ENCODE data around the gene AKAP12. TPM values are rescaled to one million over a fixed set of nuclear protein-coding genes. Genes with fewer than 3 reads are reported as not detected.

The AKAP12 gene
- total and polyA plus RNA-seq, 2 experiments from 2014 or later, result 66.5 to 84.9 TPM

DNA sequence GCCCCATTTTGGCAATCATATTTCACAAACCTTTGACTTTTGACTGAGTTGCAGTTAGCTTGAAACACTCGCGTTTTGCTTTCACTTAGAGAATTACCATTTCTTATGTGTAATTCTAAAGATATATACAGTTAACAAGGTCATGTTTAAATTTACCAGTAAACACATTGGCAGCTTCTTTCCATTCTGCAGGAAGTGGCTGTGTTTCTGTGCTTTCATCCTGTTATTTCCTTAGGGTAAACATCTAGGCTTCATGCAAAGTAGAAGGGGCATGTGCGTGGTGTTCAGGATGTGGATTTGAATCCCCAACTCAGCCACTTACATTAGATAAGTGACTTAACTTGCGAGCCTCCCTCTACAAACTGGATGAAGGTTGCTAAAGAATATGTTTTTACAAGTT lies 41.1 kb downstream of the AKAP12 start:
- no peak overlapping the region for H3K27ac ChIP-seq
- H3K36me3 ChIP-seq, result no peaks in the 10 kb centered on the region
- H3K4me1 ChIP-seq (ENCODE audit: low read depth), result peaks cover 5% of the 10 kb centered on the region
- no peaks in the 10 kb centered on the region for H3K9me3 ChIP-seq (ENCODE audit: low read depth)
- TF ChIP-seq, protein P1, sequence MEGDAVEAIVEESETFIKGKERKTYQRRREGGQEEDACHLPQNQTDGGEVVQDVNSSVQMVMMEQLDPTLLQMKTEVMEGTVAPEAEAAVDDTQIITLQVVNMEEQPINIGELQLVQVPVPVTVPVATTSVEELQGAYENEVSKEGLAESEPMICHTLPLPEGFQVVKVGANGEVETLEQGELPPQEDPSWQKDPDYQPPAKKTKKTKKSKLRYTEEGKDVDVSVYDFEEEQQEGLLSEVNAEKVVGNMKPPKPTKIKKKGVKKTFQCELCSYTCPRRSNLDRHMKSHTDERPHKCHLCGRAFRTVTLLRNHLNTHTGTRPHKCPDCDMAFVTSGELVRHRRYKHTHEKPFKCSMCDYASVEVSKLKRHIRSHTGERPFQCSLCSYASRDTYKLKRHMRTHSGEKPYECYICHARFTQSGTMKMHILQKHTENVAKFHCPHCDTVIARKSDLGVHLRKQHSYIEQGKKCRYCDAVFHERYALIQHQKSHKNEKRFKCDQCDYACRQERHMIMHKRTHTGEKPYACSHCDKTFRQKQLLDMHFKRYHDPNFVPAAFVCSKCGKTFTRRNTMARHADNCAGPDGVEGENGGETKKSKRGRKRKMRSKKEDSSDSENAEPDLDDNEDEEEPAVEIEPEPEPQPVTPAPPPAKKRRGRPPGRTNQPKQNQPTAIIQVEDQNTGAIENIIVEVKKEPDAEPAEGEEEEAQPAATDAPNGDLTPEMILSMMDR (IDR thresholded peaks at IDR 0.05; ENCODE audit: low read depth, low read length), result no peak
- H3K27me3 ChIP-seq, result no peaks in the 10 kb centered on the region
- no peak overlapping the region for H3K4me3 ChIP-seq
- no peak for DNase-seq (ENCODE audit: low read depth in 1 of 2, low spot score in 1 of 2)

DNA sequence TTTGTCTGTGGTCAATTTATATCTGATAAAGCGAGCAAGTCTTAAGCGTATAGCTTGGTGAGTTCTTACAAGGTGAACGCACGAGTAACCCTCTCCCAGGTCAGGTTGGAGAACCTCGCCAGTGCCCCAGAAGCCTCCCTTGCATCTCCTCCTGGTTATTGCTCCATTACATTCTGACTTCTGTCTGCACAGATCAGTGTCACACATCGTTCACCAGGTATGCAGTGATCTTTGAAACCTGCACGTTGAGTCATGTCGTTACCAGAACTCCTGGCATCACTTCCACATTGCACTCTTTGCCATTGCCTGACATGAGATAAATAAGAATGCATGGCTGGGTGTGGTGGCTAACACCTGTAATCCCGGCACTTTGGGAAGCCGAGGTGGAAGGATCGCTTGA lies 44.2 kb downstream of the AKAP12 start:
- H3K4me3 ChIP-seq, result no peak overlapping the region
- H3K36me3 ChIP-seq, result no peaks in the 10 kb centered on the region
- no peak for DNase-seq (ENCODE audit: low read depth in 1 of 2, low spot score in 1 of 2)
- no peaks in the 10 kb centered on the region for H3K27me3 ChIP-seq
- no peaks in the 10 kb centered on the region for H3K9me3 ChIP-seq (ENCODE audit: low read depth)
- TF ChIP-seq, protein P1 (IDR thresholded peaks at IDR 0.05; ENCODE audit: low read depth, low read length), result no peak
- H3K27ac ChIP-seq, result no peak overlapping the region
- H3K4me1 ChIP-seq (ENCODE audit: low read depth), result no peaks in the 10 kb centered on the region

DNA sequence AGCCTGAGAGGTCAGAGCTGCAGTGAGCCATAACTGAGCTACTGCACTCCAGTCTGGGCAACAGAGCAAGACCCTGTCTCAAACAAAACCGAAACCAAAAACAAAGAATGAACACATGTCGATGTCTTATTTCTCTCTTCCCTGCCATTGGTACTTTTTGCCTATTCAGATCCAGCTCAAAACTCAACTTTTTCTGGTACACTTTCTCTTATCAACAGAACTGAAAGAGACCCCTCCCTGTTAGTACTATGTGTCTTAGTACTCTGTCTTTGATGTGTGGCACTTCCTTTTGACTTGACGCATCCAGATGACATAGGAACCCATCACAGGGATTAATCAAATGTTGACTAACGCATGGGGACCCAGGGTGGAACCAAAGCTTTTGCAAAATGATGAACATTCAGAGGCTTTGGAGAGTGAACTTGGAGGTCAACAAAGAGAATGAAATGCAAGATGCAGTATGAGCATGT lies 44.8 kb downstream of the AKAP12 start:
- DNase-seq (ENCODE audit: low read depth in 1 of 2, low spot score in 1 of 2), result no peak
- TF ChIP-seq, protein P1 (IDR thresholded peaks at IDR 0.05; ENCODE audit: low read depth, low read length), result no peak
- H3K4me1 ChIP-seq (ENCODE audit: low read depth), result no peaks in the 10 kb centered on the region
- H3K9me3 ChIP-seq (ENCODE audit: low read depth), result no peaks in the 10 kb centered on the region
- H3K27me3 ChIP-seq, result no peaks in the 10 kb centered on the region
- H3K4me3 ChIP-seq, result no peak overlapping the region
- H3K36me3 ChIP-seq, result no peaks in the 10 kb centered on the region
- no peak overlapping the region for H3K27ac ChIP-seq

DNA sequence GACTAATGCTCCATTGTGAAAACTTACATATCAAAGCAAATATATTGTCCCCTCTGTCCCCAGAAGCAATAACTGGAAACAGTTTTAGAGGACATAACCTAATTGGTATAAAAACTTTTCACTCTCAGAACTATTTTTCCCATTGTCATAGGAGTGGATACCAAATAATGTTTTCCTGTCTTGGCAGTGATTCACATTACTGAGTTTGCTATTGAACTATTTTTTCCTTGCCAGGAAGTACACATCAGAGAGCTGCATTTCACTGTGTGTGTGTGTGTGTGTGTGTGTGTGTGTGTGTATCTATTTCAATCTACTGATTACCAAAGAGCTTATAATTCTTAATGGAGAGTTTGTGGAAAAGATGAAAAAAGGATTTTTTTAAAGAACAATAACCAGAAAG lies 45.4 kb downstream of the AKAP12 start:
- peak in 1 of 2 donors; percentile 74 for DNase-seq (ENCODE audit: low read depth in 1 of 2, low spot score in 1 of 2)
- no peaks in the 10 kb centered on the region for H3K36me3 ChIP-seq
- H3K27me3 ChIP-seq, result no peaks in the 10 kb centered on the region
- H3K9me3 ChIP-seq (ENCODE audit: low read depth), result no peaks in the 10 kb centered on the region
- no peak overlapping the region for H3K27ac ChIP-seq
- no peak overlapping the region for H3K4me3 ChIP-seq
- H3K4me1 ChIP-seq (ENCODE audit: low read depth), result no peaks in the 10 kb centered on the region
- TF ChIP-seq, protein P1 (IDR thresholded peaks at IDR 0.05; ENCODE audit: low read depth, low read length), result no peak

DNA sequence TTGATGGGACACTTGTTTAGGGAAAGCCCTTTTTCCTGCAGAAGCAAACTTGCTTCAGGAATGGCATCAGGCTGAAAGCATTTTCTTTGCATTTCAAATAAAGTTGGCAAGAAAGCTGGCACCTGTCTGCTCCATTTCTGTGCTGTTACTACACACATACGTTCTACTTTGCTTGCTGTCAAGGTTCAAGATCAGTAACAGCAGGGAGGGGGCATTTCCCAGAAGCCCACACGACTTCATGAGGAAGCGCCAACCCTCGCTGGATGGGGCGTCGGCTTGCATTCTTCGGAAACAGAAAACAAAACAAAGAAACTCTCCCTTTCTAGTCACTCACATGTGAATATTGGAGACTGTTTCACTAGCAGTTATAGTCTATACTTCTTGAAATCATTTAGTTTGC lies 46.4 kb downstream of the AKAP12 start:
- Histone ChIP-seq H3K9me3 (ENCODE audit: low read depth) (no peaks in the 10 kb centered on the region), H3K27ac (no peak overlapping the region), H3K4me1 (ENCODE audit: low read depth) (peaks cover 4% of the 10 kb centered on the region), H3K36me3 (no peaks in the 10 kb centered on the region), H3K27me3 (no peaks in the 10 kb centered on the region), H3K4me3 (no peak overlapping the region)
- TF ChIP-seq, protein P1 (IDR thresholded peaks at IDR 0.05; ENCODE audit: low read depth, low read length), result no peak
- DNase-seq (ENCODE audit: low read depth in 1 of 2, low spot score in 1 of 2), result no peak

Data from cardiac muscle cell (in vitro differentiated cells and primary cell).